PC-3 (cell line): ENCODE results near the gene ANKZF1.

Source experiments
- CTCF ChIP-seq: fragments of 300-600 bp; sonication (generic); conservative IDR thresholded peaks from 2 replicates; pipeline ENCODE4 v1.5.1; 2017; ENCODE audit warnings: antibody characterized with exemption, low read depth, mild to moderate bottlenecking, low read length
- EZH2 ChIP-seq: fragments of 300-600 bp; sonication (generic); IDR thresholded peaks from one replicate; pipeline ENCODE4 v1.6.1; 2017; ENCODE audit warnings: antibody characterized with exemption, mild to moderate bottlenecking, low read length; ENCODE audit not compliant: unreplicated experiment
- EZH2phosphoT487 ChIP-seq: fragments of 300-600 bp; sonication (generic); IDR thresholded peaks from 2 replicates; pipeline ENCODE4 v1.6.1; 2018; ENCODE audit warnings: mild to moderate bottlenecking, antibody characterized with exemption, low read length, borderline replicate concordance

- TF ChIP-seq CTCF (no peak), EZH2phosphoT487 (no peak), EZH2 (no peak)
Observed at GRCh38 chr2:219284501-219285372, 55.1 kb downstream of the ANKZF1 start.
